ENCODE data around the gene FNDC3A. TPM values are rescaled to one million over a fixed set of nuclear protein-coding genes. Genes with fewer than 3 reads are reported as not detected.

The FNDC3A gene
- total RNA-seq, 4 donors from 2014 or later, result 37.0 to 39.4 (median 38.6) TPM

GRCh38 chr13:49084961-49085360, 109.2 kb downstream of the FNDC3A start:
- no peak for DNase-seq (ENCODE audit: extremely low spot score)
- Histone ChIP-seq H3K36me3 (no peaks in the 10 kb centered on the region), H3K27me3 (no peaks in the 10 kb centered on the region), H3K27ac (replicated peaks in 1 of 4) (no peak overlapping the region), H3K9me3 (no peaks in the 10 kb centered on the region), H3K4me3 (no peak overlapping the region), H3K4me1 (peaks cover 0 to 7% (median 1%) of the 10 kb centered on the region in 4 donors)
- TF ChIP-seq CTCF (IDR thresholded peaks at IDR 0.05), result no peak
- TF ChIP-seq EP300 (IDR thresholded peaks at IDR 0.05), result no peak
- no peak for TF ChIP-seq POLR2AphosphoS5 (IDR thresholded peaks at IDR 0.05)
- TF ChIP-seq POLR2A (IDR thresholded peaks at IDR 0.05; ENCODE audit: low read depth), result no peak
- 88% methylated on average over 3 of the region's 3 CpGs for WGBS
- intact Hi-C loops (cut with DNase I), result no loop called here

GRCh38 chr13:49086722-49087121, 111.0 kb downstream of the FNDC3A start:
- Histone ChIP-seq H3K27me3 (no peaks in the 10 kb centered on the region), H3K4me1 (peaks cover 0 to 7% (median 1%) of the 10 kb centered on the region in 4 donors), H3K27ac (replicated peaks in 1 of 4) (no peak overlapping the region), H3K4me3 (no peak overlapping the region), H3K9me3 (no peaks in the 10 kb centered on the region), H3K36me3 (no peaks in the 10 kb centered on the region)
- WGBS, result 65% methylated on average over 2 of the region's 2 CpGs
- TF ChIP-seq POLR2AphosphoS5 (IDR thresholded peaks at IDR 0.05) (no peak), POLR2A (IDR thresholded peaks at IDR 0.05; ENCODE audit: low read depth) (no peak), EP300 (IDR thresholded peaks at IDR 0.05) (no peak), CTCF (IDR thresholded peaks at IDR 0.05) (no peak)
- intact Hi-C loops (cut with DNase I), result no loop called here
- DNase-seq (ENCODE audit: extremely low spot score), result no peak

GRCh38 chr13:49093376-49093775, 117.7 kb downstream of the FNDC3A start:
- DNase-seq (ENCODE audit: extremely low spot score), result no peak
- TF ChIP-seq CTCF (IDR thresholded peaks at IDR 0.05), result no peak
- TF ChIP-seq EP300 (IDR thresholded peaks at IDR 0.05), result no peak
- no peak for TF ChIP-seq POLR2AphosphoS5 (IDR thresholded peaks at IDR 0.05)
- no peak for TF ChIP-seq POLR2A (IDR thresholded peaks at IDR 0.05; ENCODE audit: low read depth)
- no peak overlapping the region for H3K4me3 ChIP-seq
- H3K27me3 ChIP-seq, result no peaks in the 10 kb centered on the region
- intact Hi-C loops (cut with DNase I), result no loop called here
- no peaks in the 10 kb centered on the region for H3K9me3 ChIP-seq
- H3K27ac ChIP-seq (replicated peaks in 1 of 4), result no peak overlapping the region
- WGBS, result 97% methylated on average over 5 of the region's 5 CpGs
- peaks cover 15 to 22% (median 18%) of the 10 kb centered on the region in 4 donors for H3K4me1 ChIP-seq
- no peaks in the 10 kb centered on the region for H3K36me3 ChIP-seq

GRCh38 chr13:49097374-49097773, 121.7 kb downstream of the FNDC3A start:
- peaks cover 24 to 30% (median 25%) of the 10 kb centered on the region in 4 donors for H3K4me1 ChIP-seq
- H3K36me3 ChIP-seq, result no peaks in the 10 kb centered on the region
- H3K27me3 ChIP-seq, result no peaks in the 10 kb centered on the region
- H3K27ac ChIP-seq (replicated peaks in 1 of 4), result peak overlapping the region; percentile 52 to 75 (median 74)
- intact Hi-C loops (cut with DNase I), result loop anchor here (5.0 kb wide), 1 partner anchor 120 kb away; the partner anchor contains the start of gene FNDC3A
- TF ChIP-seq EP300 (IDR thresholded peaks at IDR 0.05) (no peak), CTCF (IDR thresholded peaks at IDR 0.05) (no peak), POLR2A (IDR thresholded peaks at IDR 0.05; ENCODE audit: low read depth) (no peak), POLR2AphosphoS5 (IDR thresholded peaks at IDR 0.05) (no peak)
- 70% methylated on average over 2 of the region's 2 CpGs for WGBS
- H3K9me3 ChIP-seq, result no peaks in the 10 kb centered on the region
- DNase-seq (ENCODE audit: extremely low spot score), result no peak
- H3K4me3 ChIP-seq, result no peak overlapping the region

- DNase-seq (ENCODE audit: extremely low spot score), result no peak
- peak overlapping the region; percentile 52 to 75 (median 74) for H3K27ac ChIP-seq (replicated peaks in 1 of 4)
- intact Hi-C loops (cut with DNase I), result loop anchor here (5.0 kb wide), 1 partner anchor 121 kb away; the partner anchor contains the start of gene FNDC3A
These were observed 122.5 kb downstream of the FNDC3A start for GRCh38 chr13:49098198-49098597.

More at GRCh38 chr13:49098198-49098597, 122.5 kb downstream of the FNDC3A start:
- H3K9me3 ChIP-seq, result no peaks in the 10 kb centered on the region
- no peaks in the 10 kb centered on the region for H3K27me3 ChIP-seq
- peaks cover 24 to 30% (median 25%) of the 10 kb centered on the region in 4 donors for H3K4me1 ChIP-seq
- H3K36me3 ChIP-seq, result no peaks in the 10 kb centered on the region
- WGBS, result 23% methylated on average over 2 of the region's 2 CpGs
- TF ChIP-seq POLR2AphosphoS5 (IDR thresholded peaks at IDR 0.05), result peak in 1 of 2 donors; percentile 54
- no peak for TF ChIP-seq POLR2A (IDR thresholded peaks at IDR 0.05; ENCODE audit: low read depth)
- TF ChIP-seq CTCF (IDR thresholded peaks at IDR 0.05), result no peak
- no peak for TF ChIP-seq EP300 (IDR thresholded peaks at IDR 0.05)
- no peak overlapping the region for H3K4me3 ChIP-seq

All from esophagus muscularis mucosa (tissue), 4 donors.